GM18951 (cell line): ENCODE results near the gene PLD2.
A peak's percentile ranks its signal among the peaks of the same experiment; 100 is the strongest.
"Not testable (repeated sequence)": the region's sequence is repeated elsewhere in the genome, so short reads cannot be mapped to it uniquely, and the experiment has no call there.

ENCODE experiments used
- POLR2A ChIP-seq: IDR thresholded peaks from 4 replicates; pipeline ENCODE4 v1.6.1; 2011; ENCODE audit warnings: mild to moderate bottlenecking; ENCODE audit not compliant: insufficient read length, insufficient read depth; ENCODE audit errors: extremely low read depth
- in situ Hi-C: fragments of 300-500 bp; cut with MboI; formaldehyde crosslinking; loops from one replicate; pipeline ENCODE4 v1.12.0; 2022; ENCODE audit warnings: low sequenced_read_pairs, mixed read lengths, inconsistent platforms; ENCODE audit not compliant: unreplicated experiment

PLD2 gene

GRCh38 chr17:4807605-4808377, 839 bp downstream of the PLD2 start:
- in situ Hi-C loops, result no loop called here
- TF ChIP-seq POLR2A, result no peak

DNA sequence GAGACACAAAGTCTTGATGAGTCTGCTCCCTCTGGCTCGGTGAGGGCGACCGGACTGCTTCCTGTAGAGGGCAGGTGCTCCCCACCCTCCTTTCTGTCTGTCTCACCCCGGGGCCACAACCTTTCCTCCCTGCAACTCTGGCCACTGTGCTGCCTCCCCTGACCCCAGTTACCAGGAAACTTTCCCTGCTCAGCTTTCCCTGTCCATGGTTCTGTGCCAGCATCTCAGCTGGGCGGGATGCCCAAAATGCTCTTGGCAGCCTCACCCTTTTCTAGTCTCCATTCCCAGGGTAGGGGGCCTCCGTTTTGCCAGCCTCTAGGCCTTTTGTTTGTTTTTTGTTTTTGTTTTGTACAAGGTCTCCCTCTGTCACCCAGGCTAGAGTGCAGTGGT, 1.4 kb downstream of the PLD2 start:
- no peak for TF ChIP-seq POLR2A
- in situ Hi-C loops, result no loop called here

GRCh38 chr17:4810696-4811290, 3.8 kb downstream of the PLD2 start:
- TF ChIP-seq POLR2A, result no peak

DNA sequence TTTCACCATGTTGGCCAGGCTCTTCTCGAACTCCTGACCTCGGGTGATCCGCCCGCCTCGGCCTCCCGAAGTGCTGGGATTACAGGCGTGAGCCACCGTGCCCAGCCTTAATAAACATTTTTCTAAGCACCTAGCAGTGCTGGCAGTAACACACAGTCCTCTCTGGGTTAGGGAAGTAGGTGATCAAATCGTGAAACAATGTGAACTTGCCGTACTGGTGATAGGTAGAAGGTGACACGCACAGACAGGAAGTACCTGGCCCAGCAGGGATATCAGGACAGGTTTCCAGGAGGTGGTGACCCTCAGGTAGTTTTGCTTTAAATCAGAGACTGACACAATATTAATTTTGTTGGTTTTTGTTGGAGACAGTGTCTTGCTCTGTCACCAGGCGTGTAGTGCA, 4.5 kb downstream of the PLD2 start:
- in situ Hi-C loops, result no loop called here
- TF ChIP-seq POLR2A, result no peak

More at GRCh38 chr17:4810696-4811290, 3.8 kb downstream of the PLD2 start:
- in situ Hi-C loops, result no loop called here

- TF ChIP-seq POLR2A, result no peak
- in situ Hi-C loops, result no loop called here
These were observed 5.7 kb downstream of the PLD2 start for GRCh38 chr17:4812690-4813089.

DNA sequence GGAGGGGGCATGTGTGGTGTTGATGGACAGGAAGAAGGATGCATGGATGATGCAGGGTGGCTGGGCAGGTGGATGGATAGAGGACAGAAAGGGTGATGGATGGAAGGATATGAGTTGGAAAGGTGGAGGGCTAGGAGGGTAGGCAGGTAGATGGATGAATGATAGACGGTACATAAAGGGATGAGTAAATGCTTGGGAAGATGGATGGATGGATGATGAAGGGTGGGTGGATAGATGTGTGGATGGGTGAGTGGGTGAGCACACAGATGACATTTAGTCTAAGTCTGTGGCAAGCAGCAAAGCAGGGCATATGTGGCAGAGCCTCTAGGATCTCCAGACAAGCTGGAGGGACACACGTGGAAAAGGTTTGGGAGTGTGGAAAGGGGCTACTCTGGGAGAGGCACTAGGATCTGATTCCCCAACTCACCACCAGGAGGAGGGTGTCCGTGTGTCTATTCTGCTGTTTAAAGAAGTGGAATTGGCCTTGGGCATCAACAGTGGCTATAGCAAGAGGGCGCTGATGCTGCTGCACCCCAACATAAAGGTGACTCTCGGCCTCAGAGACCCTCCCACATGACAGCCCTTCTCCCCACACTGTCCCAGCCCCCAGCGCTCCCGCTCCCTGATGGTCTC, 8.2 kb downstream of the PLD2 start:
- TF ChIP-seq POLR2A, result no peak
- in situ Hi-C loops, result no loop called here

- in situ Hi-C loops, result no loop called here
- no peak for TF ChIP-seq POLR2A
These were observed 9.9 kb downstream of the PLD2 start for GRCh38 chr17:4816826-4817225.

DNA sequence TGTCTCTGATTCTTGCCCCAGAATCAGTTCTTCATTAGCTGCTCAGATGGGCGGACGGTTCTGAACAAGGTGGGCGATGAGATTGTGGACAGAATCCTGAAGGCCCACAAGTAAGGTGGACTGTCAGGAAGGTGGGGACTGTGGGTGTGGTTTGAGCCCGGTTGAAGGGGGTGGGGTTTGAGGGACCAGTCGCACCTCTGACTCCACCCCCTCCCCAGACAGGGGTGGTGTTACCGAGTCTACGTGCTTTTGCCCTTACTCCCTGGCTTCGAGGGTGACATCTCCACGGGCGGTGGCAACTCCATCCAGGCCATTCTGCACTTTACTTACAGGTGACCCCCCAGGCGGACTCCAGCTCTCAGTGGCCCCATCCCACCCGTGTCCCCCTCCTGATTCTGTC, 11.3 kb downstream of the PLD2 start:
- in situ Hi-C loops, result no loop called here
- TF ChIP-seq POLR2A, result no peak

DNA sequence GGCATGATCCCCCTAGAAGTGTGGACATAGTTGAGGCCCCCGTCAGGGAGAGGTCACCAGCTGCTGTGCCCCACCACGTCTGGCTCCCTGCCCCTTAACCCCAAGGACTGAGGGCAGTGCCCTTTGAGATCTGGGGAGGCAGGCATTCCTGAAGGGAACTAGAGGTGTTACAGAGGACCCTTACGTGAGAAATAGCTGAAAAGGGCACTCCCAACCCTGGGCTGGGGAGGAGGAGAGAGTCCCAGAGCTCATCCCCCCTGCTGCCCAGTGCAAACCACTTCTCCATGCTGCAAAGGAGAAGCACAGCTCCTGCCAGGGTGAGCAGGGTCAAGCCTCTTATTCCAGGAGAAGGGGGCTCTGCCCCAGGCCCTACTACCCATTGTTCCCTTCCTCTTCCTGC, 15.9 kb downstream of the PLD2 start:
- no peak for TF ChIP-seq POLR2A
- in situ Hi-C loops, result no loop called here

DNA sequence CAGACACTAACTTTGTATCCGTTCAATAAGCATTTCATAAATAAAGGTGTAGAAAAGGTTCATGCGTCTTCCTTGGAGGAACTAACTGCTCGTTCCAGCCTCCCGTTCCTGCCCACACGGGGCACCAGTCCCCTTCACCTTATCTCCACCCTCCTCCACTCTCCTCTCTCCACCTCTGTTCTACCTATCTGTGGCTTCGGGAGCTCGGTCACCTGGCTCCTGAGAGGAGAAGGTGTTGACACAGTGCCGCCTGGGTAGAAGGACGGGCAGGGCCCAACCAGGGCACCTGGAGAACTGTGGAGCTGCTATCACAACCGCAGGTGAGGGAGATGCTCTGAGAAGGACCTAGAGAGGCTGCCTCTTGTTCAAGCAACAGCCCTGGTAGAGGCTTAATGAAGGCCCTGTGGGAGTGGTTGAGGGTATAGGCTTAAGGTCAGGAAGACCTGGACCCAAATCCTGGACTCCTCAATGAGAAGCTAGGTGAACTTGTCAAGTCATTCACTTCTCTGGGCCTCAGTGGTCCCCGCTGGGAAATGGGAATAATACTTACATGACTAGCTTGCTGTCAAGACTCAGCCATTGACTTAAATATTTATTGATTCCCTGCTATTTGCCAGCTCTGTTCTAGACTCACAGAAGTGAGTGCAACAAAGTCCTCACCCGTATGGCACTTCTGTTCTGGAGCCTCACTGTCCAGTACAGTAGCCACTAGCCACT, 16.6 kb downstream of the PLD2 start:
- in situ Hi-C loops, result no loop called here

DNA sequence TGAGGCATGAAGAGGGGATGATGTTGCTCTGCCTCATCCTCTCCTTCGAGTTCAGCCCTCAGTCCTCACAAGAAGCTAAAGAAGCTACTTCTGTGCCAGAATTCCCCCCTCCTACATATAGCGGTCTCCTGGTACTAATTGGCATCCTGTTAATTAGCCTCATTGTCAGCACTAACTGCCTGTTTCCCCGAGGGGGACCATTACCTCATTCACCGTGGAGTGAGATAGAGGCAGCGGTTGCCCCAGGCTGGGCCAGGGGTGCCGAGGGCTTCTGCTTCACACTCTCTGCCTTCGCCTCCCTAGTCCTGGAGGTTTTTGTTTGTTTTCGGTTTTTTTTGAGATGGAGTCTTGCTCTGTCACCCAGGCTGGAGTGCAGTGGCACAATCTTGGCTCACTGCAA, 20.4 kb downstream of the PLD2 start:
- in situ Hi-C loops, result no loop called here
- TF ChIP-seq POLR2A, result no peak

More for the DNA sequence above, 16.6 kb downstream of the PLD2 start:
- TF ChIP-seq POLR2A, result no peak

DNA sequence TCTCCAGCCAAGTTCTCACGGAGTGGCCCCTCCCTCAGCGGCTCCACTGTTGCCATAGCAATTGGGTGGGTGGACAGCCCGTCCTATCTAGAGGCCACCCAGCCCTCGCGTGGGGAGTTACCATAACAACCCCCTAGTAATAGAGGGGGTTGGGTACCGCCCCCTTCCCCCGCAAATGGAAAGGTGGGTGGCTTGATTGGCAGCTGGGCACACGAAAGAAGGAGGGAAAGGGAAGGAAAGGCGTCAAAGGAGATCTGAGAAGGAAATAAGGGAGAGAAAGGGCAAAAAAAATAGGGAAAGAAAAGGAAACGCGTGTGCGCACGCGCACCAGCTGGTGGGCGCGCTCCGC, 25.9 kb downstream of the PLD2 start:
- in situ Hi-C loops, result not testable (repeated sequence)

- in situ Hi-C loops, result no loop called here
- peak; percentile 78 for TF ChIP-seq POLR2A
These were observed 26.4 kb downstream of the PLD2 start, which contains the start of gene MINK1 for GRCh38 chr17:4833178-4833940. Gene MINK1 (plus strand): TSS chr17:4833340. CDS start chr17:4833584, 244 bp downstream.
